Endothelial cell of umbilical vein (primary cell): Measurements from ENCODE around the gene ERVW-1. TPM values are rescaled to one million over a fixed set of nuclear protein-coding genes. Genes with fewer than 3 reads are reported as not detected.

ENCODE experiments used
- BruUV-seq: library from RNA; stranded (reverse); fragments of 400-500 nt; replicated peaks from 2 replicates; lab custom pipeline; 2021; lab: Mats Ljungman, UMichigan
- CTCF ChIA-PET: fragments of 300-600, 350-600 bp; sonication (Branson Sonifier 250); formaldehyde crosslinking; loops from one replicate; lab custom pipeline; 2021; ENCODE audit warnings: antibody characterized with exemption, inconsistent platforms; lab: Charles Lee
- POLR2A ChIA-PET: fragments of 300-600, 350-600 bp; sonication (Branson Sonifier 250); formaldehyde crosslinking; loops from one replicate; lab custom pipeline; 2021; ENCODE audit warnings: antibody characterized with exemption, inconsistent platforms; lab: Charles Lee
- DNase-seq: peaks from one replicate; pipeline ENCODE4 v3.0.0-alpha.2; 2011; ENCODE audit warnings: low read depth, low spot score
- FAIRE-seq: peaks from 2 replicates; lab custom pipeline; 2011; peaks lifted over from hg19 to GRCh38; lab: Jason Lieb, UNC
- H2AFZ ChIP-seq: 2 replicates; pipeline ENCODE4 v1.6.0; 2012; ENCODE audit warnings: low read depth, low read length, control low read depth, inconsistent platforms
- H3K27ac ChIP-seq: 2 replicates; pipeline ENCODE4 v1.5.1; 2011; ENCODE audit warnings: low read depth, mild to moderate bottlenecking, control low read depth, low read length, moderate library complexity; ENCODE audit not compliant: insufficient read depth
- H3K27me3 ChIP-seq, 2 experiments: 2 replicates each; pipeline versions ENCODE4 v1.6.0 to v1.6.1; 2011; ENCODE audit warnings: low read length in 2 of 2, mixed read lengths in 1 of 2; ENCODE audit not compliant: control insufficient read depth in 2 of 2, insufficient read depth in 2 of 2
- H3K36me3 ChIP-seq, 2 experiments: 2 replicates in 1 of 2; 3 replicates in 1 of 2; pipeline ENCODE4 v1.5.1; 2011; ENCODE audit warnings: low read length in 2 of 2, mild to moderate bottlenecking in 1 of 2, moderate library complexity in 1 of 2; ENCODE audit not compliant: control insufficient read depth in 2 of 2, insufficient read depth in 2 of 2; ENCODE audit errors: extremely low read depth in 1 of 2
- H3K4me1 ChIP-seq: 3 replicates; pipeline ENCODE4 v1.5.1; 2011; ENCODE audit warnings: mild to moderate bottlenecking, low read length; ENCODE audit not compliant: control insufficient read depth, insufficient read depth; ENCODE audit errors: extremely low read depth
- H3K4me2 ChIP-seq: 2 replicates; pipeline ENCODE4 v1.6.1; 2011; ENCODE audit warnings: low read length, control low read depth, mixed read lengths; ENCODE audit not compliant: insufficient read depth
- H3K4me3 ChIP-seq, 3 experiments: fragments of 200-600 bp in 1 of 3; sonication (generic), shearing (Covaris generic) in 1 of 3; replicated peaks in 1 of 3; 2 replicates each; pipeline ENCODE4 v1.5.1; 2011 to 2016; ENCODE audit warnings: control low read depth in 3 of 3, low read length in 3 of 3, mild to moderate bottlenecking in 2 of 3, inconsistent platforms in 1 of 3, low read depth in 1 of 3, moderate library complexity in 1 of 3; ENCODE audit not compliant: insufficient read depth in 1 of 3
- H3K79me2 ChIP-seq: 2 replicates; pipeline ENCODE4 v1.6.0; 2012; ENCODE audit warnings: low read length, inconsistent platforms; ENCODE audit not compliant: control insufficient read depth, insufficient read depth
- H3K9ac ChIP-seq: replicated peaks from 2 replicates; pipeline ENCODE3; 2011; ENCODE audit warnings: low read length, control low read depth; ENCODE audit not compliant: insufficient read depth; ENCODE audit errors: extremely low read depth
- H3K9me1 ChIP-seq: replicated peaks from 3 replicates; pipeline ENCODE4 v1.6.0; 2011; ENCODE audit warnings: mild to moderate bottlenecking, low read length; ENCODE audit not compliant: control insufficient read depth, insufficient read depth; ENCODE audit errors: extremely low read depth
- H3K9me3 ChIP-seq: replicated peaks from 2 replicates; pipeline ENCODE4 v1.5.1; 2012; ENCODE audit warnings: low read length, inconsistent platforms; ENCODE audit not compliant: control insufficient read depth, insufficient read depth
- H4K20me1 ChIP-seq: replicated peaks from 2 replicates; pipeline ENCODE3; 2011; ENCODE audit warnings: mild to moderate bottlenecking, low read length; ENCODE audit not compliant: control insufficient read depth, insufficient read depth; ENCODE audit errors: extremely low read depth
- CTCF ChIP-seq, 2 donors: IDR thresholded peaks; 1 replicate in 1 of 2; 2 replicates in 1 of 2; pipeline ENCODE4 v1.5.1; 2011; ENCODE audit warnings: low read length in 2 of 2, mild to moderate bottlenecking in 2 of 2, moderate library complexity in 2 of 2, control low read depth in 1 of 2, inconsistent platforms in 1 of 2, low read depth in 1 of 2; ENCODE audit not compliant: insufficient read depth in 1 of 2; ENCODE audit errors: extremely low read depth in 1 of 2
- EZH2 ChIP-seq: IDR thresholded peaks from 2 replicates; pipeline ENCODE4 v1.6.1; 2012; ENCODE audit warnings: borderline replicate concordance, low read depth, mild to moderate bottlenecking, moderate library complexity, low read length, inconsistent platforms; ENCODE audit not compliant: severe bottlenecking
- FOS ChIP-seq: IDR thresholded peaks from 2 replicates; pipeline ENCODE4 v1.6.1; 2011; ENCODE audit warnings: mild to moderate bottlenecking, low read length, moderate library complexity, borderline replicate concordance; ENCODE audit not compliant: insufficient read depth
- GATA2 ChIP-seq: IDR thresholded peaks from 2 replicates; pipeline ENCODE4 v1.7.0; 2011; ENCODE audit warnings: low read depth, mild to moderate bottlenecking, moderate library complexity, mixed read lengths, low read length; ENCODE audit not compliant: insufficient read length, insufficient read depth
- JUN ChIP-seq: IDR thresholded peaks from 2 replicates; pipeline ENCODE4 v1.6.1; 2011; ENCODE audit warnings: borderline replicate concordance, low read depth; ENCODE audit not compliant: insufficient read length, insufficient read depth
- MAX ChIP-seq: IDR thresholded peaks from 2 replicates; pipeline ENCODE4 v1.6.1; 2011; ENCODE audit not compliant: insufficient read depth, insufficient read length
- MYC ChIP-seq: IDR thresholded peaks from one replicate; pipeline ENCODE4 v1.6.1; 2011; ENCODE audit warnings: mild to moderate bottlenecking, low read depth, low read length
- POLR2A ChIP-seq: IDR thresholded peaks from 2 replicates; pipeline ENCODE4 v1.6.1; 2012; ENCODE audit warnings: low read depth, mild to moderate bottlenecking, control low read depth, low read length
- POLR2AphosphoS5 ChIP-seq: IDR thresholded peaks from 2 replicates; pipeline ENCODE4 v1.6.1; 2012; ENCODE audit warnings: low read depth, mild to moderate bottlenecking, control low read depth, low read length, moderate library complexity; ENCODE audit not compliant: insufficient read depth
- dilution Hi-C: fragments of 300-500 bp; cut with MboI; formaldehyde crosslinking; loops from one replicate; pipeline ENCODE4 v1.15.0; 2019; ENCODE audit warnings: low sequenced_read_pairs; ENCODE audit not compliant: extremely low pct_ligation_motif_present
- intact Hi-C: fragments of 100-400 bp; cut with micrococcal nuclease; formaldehyde crosslinking; loops from one replicate; pipeline ENCODE4 v1.10.0; 2022
- polyA plus RNA-seq, 4 experiments: library from polyadenylated mRNA; depleted of rRNA in 3 of 4; stranded (reverse) in 3 of 4; unstranded in 1 of 4; fragments of >200 nt; gene quantifications; 2 replicates each; pipeline versions ENCODE4 v1.2.1 to v1.2.3, GENCODE V29; 2011 to 2012; ENCODE audit warnings: missing spikeins in 1 of 4
- total RNA-seq: library from RNA; stranded (reverse); gene quantifications from 2 replicates; pipeline ENCODE4 v1.2.3, GENCODE V29; 2021

ERVW-1 gene
- total and polyA plus RNA-seq, 2 donors (not counting 3 experiments of a cell fraction or from before 2014, with no cell fraction given): not detected

- no peak for DNase-seq
- Histone ChIP-seq H3K27me3 (peaks cover 3 to 9% of the 10 kb centered on the region in 2 experiments), H3K4me1 (no peaks in the 10 kb centered on the region), H3K27ac (no peak overlapping the region), H4K20me1 (no peaks in the 10 kb centered on the region), H3K36me3 (no peaks in the 10 kb centered on the region), H3K79me2 (no peaks in the 10 kb centered on the region), H3K9ac (no peak overlapping the region), H3K9me1 (no peaks in the 10 kb centered on the region), H3K4me3 (no peak overlapping the region), H3K9me3 (no peaks in the 10 kb centered on the region), H2AFZ (no peak overlapping the region), H3K4me2 (no peak overlapping the region)
- TF ChIP-seq CTCF (IDR thresholded peaks at IDR 0.05; ENCODE audit: extremely low read depth in 1 of 2, insufficient read depth in 1 of 2, low read depth in 1 of 2, low read length in 2 of 2) (no peak), POLR2A (no peak), FOS (no peak), MAX (no peak), MYC (no peak), POLR2AphosphoS5 (no peak), JUN (no peak), GATA2 (no peak), EZH2 (no peak)
- FAIRE-seq: no peak
- POLR2A ChIA-PET: no interaction called here
- CTCF ChIA-PET: interaction anchor here (5.4 kb wide), 1 partner anchor 20 kb away, joined by 94 read pairs; the partner anchor contains the start of gene GATAD1
- dilution Hi-C loops: no loop called here
- BruUV-seq: no TSS peak
- intact Hi-C loops: no loop called here
Observed at GRCh38 chr7:92427193-92427592, 50.6 kb downstream of the ERVW-1 start.
